NB4 (cell line): ENCODE measurements around the gene THRSP.

ENCODE experiments used
- MYC ChIP-seq: IDR thresholded peaks from 2 replicates; pipeline ENCODE4 v1.6.1; 2011; ENCODE audit warnings: low read depth, low read length
- POLR2A ChIP-seq: IDR thresholded peaks from 2 replicates; pipeline ENCODE4 v1.6.1; 2011; ENCODE audit warnings: mild to moderate bottlenecking; ENCODE audit not compliant: insufficient read length; ENCODE audit errors: extremely low read depth
- TF ChIP-seq, protein P1 (sequence below): IDR thresholded peaks from one replicate; pipeline ENCODE4 v1.5.1; 2012; ENCODE audit warnings: low read depth, low read length
- TF ChIP-seq, protein P2 (sequence below): IDR thresholded peaks from 2 replicates; pipeline ENCODE4 v1.6.1; 2011; ENCODE audit warnings: low read depth, low read length

DNA sequence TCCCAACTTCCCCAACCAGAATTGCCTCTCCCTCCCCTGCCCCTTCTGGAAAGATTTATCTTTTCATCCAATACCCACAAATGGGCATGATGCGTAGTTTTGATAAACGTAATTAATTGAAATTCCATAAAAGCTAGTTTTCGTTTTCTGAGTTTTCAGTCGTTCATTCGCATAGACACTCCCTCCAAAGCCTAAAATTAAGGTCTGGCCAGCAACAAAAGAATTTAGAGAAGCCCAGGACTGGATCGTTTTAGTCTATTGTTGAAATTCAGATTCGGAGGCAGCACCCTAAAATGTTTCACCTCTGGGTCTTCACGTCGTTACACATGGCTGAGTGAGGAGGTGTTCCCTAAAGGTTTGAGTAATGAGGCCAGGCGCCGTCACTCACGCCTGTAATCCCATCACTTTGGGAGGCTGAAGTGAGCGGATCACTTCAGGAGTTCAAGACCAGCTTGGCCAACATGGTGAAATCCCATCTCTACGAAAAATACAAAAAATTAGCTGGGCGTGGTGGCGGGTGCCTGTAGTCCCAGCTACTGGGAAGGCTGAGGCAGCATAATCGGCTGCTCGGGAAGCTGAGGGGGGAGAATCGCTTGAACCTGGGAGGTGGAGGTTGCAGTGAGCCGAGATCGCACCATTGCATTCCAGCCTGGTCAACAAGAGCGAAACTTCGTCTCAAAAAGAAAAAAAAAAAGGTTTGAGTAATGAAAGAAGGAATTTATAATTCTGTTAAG lies 16.6 kb downstream of the THRSP start:
- no peak for TF ChIP-seq POLR2A
- TF ChIP-seq, protein P1, sequence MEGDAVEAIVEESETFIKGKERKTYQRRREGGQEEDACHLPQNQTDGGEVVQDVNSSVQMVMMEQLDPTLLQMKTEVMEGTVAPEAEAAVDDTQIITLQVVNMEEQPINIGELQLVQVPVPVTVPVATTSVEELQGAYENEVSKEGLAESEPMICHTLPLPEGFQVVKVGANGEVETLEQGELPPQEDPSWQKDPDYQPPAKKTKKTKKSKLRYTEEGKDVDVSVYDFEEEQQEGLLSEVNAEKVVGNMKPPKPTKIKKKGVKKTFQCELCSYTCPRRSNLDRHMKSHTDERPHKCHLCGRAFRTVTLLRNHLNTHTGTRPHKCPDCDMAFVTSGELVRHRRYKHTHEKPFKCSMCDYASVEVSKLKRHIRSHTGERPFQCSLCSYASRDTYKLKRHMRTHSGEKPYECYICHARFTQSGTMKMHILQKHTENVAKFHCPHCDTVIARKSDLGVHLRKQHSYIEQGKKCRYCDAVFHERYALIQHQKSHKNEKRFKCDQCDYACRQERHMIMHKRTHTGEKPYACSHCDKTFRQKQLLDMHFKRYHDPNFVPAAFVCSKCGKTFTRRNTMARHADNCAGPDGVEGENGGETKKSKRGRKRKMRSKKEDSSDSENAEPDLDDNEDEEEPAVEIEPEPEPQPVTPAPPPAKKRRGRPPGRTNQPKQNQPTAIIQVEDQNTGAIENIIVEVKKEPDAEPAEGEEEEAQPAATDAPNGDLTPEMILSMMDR, result no peak
- TF ChIP-seq, protein P2, sequence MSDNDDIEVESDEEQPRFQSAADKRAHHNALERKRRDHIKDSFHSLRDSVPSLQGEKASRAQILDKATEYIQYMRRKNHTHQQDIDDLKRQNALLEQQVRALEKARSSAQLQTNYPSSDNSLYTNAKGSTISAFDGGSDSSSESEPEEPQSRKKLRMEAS, result no peak
- TF ChIP-seq MYC, result no peak
